Breast epithelium (tissue), 3 donors: Measurements from ENCODE around the gene ATCAY.

Source experiments
- POLR2A ChIP-seq: fragments of 450-650 bp; IDR thresholded peaks from one replicate; pipeline ENCODE4 v1.6.1; 2016; ENCODE audit warnings: antibody characterized with exemption, mild to moderate bottlenecking, moderate library complexity
- TF ChIP-seq, protein P1 (sequence below), 3 donors: fragments of 450-650 bp; IDR thresholded peaks; one replicate each; pipeline ENCODE4 v1.5.1; 2016 to 2017; ENCODE audit warnings: antibody characterized with exemption in 3 of 3, mild to moderate bottlenecking in 3 of 3, moderate library complexity in 3 of 3

DNA sequence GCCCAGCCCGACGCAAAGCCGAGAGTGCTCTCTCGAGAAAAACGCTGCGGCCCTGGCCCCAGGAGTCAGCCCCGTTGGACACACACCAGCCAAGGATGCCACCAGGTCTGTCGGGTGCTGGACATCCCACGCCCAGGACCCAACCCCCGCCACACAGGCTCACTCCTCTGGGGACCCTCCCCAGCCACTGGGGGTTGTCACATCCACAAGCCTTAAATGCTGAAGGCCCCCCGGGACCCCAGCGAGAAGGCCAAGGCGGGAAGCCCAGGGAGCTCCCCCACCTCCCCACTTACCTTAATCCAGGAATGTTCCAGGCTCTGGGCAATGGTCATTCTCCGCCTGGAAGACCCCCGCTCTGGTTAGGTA lies 79.3 kb downstream of the ATCAY start:
- no peak for TF ChIP-seq POLR2A
- TF ChIP-seq, protein P1, sequence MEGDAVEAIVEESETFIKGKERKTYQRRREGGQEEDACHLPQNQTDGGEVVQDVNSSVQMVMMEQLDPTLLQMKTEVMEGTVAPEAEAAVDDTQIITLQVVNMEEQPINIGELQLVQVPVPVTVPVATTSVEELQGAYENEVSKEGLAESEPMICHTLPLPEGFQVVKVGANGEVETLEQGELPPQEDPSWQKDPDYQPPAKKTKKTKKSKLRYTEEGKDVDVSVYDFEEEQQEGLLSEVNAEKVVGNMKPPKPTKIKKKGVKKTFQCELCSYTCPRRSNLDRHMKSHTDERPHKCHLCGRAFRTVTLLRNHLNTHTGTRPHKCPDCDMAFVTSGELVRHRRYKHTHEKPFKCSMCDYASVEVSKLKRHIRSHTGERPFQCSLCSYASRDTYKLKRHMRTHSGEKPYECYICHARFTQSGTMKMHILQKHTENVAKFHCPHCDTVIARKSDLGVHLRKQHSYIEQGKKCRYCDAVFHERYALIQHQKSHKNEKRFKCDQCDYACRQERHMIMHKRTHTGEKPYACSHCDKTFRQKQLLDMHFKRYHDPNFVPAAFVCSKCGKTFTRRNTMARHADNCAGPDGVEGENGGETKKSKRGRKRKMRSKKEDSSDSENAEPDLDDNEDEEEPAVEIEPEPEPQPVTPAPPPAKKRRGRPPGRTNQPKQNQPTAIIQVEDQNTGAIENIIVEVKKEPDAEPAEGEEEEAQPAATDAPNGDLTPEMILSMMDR (IDR thresholded peaks at IDR 0.05): no peak
